NCI-H2196 (cell line): ENCODE results near the gene STK32C.

Experiments
- DNase-seq: peaks from one replicate; lab custom pipeline; 2025; ENCODE audit not compliant: unreplicated experiment; lab: John Stamatoyannopoulos, UW

The STK32C gene

DNA sequence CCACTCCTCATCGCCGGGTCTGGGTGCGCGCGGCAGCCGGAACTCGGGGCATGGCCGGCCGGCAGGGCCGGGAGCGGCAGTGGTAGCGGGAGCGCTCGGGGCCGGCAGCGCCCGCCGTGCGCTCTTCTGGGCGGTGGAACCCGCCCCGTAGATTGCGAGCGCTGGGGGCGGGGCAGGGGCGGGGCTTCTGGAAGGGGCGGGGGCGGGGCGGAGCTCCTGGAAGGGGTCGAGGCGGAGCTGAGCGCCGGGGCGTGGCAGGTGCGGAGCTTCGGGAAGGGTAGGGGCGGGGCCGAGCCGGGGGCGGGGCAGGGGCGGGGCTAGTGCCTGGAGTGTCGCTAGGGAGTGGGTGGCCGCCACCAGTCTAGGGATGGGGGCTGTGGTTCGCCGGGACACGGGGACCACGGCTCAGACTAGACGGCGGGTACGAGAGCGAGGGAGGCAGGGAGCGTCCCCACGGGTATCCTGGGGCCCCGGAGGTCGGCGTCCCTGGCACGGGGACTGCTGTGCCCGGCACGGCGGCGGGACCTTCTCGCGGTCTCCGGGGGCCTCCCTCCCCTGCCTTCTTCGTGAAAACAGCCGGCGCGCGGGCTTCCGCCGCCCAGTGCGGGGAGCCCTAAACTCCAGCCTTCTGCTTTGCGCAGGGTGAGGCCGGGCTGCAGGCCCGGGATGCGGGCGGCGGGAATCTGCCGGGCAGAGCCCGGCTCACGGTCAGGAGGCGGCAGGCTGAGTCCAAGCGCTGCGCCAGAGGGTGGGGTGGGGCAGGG lies at the start of gene STK32C:
Gene STK32C, minus strand, starts transcription at position 128 of the 764 bp plus-strand sequence. Its CDS starts 117 bp downstream, at position 11.
- peak; percentile 71 for DNase-seq

DNA sequence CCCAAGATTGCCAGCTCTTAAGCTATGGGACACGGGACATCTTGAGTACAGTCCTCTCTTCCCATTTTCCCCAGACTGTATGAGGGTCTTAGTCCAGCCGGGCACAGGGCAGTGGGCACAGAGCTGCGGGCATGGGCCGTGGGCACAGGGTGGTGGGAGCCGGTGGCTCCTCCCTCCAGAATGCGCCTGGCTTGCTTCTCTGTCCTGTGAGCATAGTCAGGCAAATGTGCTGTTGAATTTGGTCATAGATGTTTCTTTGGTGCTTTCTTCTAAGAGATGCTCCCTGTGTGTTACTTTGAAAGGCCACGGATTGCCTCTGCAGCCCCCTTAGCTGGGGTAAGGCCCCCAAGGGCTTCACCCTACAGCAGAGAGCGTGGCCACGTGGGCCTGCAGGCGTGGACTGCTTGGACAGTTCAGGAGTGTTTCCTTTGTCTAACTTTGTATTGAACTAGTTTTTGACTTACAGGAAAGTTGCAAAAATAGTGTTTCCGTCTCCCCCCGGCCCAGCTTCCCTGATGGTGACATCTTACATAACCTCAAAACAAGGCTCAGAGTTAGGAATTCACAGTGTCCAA lies 49.0 kb upstream of the STK32C start:
- DNase-seq = no peak

DNA sequence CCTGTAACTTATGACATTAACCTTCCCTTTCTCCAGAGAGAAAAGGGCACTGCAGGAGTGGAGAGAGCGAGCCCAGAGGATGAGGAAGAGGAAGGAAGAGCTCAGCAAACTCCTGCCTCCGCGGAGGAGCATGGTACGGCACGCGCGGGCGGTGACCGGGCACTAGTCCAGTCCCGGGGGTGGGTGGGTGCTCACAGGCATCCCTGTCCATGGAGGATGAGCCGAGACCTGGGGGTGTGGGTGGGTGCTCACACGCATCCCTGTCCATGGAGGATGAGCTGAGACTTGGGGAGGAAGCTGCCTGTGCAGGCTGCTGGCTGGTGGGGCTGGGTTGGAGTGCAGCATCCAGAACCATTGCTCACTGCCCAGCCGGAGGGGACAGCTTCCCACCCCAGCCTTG lies 48.0 kb upstream of the STK32C start:
- DNase-seq = no peak

DNA sequence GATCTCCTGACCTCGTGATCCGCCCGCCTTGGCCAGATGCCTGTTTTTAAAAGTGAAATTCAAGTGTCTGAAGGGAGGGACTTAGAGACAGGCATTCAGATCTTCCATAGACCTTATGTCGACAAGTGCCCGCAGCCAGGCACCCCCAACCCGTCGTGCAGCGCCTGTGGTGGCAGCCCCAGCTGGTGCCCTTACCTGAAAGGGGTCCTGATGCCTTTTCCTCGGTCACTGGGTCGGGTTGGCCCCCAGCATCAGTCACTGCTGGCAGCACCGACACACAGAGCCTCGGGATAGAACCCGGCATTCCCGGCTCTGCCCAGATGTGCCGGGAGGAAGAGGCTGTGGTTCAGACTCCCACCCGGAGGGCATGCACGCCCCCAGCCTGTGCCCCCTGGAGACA lies 47.5 kb upstream of the STK32C start:
- DNase-seq = no peak

DNA sequence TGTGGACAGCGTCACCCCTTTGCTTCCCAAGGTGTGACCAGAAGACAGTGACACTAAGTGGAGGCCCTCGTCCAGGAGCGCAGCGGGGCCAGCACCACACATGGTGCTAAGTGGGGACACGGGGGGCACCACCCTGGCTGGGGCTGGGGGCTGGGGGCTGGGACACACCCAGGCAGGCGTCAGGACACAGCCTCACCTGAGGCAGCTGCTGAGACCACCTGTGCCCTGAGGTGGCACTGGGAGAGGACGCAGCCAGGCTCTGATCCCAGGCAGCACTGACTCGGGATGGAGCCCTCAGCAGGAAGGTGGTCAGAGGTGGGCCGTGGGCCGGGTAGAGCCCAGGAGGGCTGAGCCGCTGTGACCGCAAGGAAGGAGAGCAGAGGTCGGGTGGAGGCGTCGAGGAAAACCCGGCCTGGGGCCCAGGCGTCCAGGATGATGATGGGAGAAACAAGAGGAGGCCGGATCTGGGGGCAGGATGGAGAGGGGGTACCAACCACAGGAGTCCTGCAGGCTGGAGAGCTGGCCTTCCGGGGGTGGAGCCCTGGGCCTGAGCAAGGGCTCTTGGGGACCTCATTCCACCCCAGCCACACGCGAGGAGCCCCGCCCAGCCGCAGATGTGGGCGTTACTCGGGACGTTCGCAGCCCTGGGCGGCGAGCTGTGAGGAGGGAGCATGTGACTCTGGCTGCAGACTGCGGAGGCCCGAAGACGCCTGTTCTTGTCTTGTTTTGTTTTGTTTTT lies 46.8 kb upstream of the STK32C start:
- DNase-seq = no peak

DNA sequence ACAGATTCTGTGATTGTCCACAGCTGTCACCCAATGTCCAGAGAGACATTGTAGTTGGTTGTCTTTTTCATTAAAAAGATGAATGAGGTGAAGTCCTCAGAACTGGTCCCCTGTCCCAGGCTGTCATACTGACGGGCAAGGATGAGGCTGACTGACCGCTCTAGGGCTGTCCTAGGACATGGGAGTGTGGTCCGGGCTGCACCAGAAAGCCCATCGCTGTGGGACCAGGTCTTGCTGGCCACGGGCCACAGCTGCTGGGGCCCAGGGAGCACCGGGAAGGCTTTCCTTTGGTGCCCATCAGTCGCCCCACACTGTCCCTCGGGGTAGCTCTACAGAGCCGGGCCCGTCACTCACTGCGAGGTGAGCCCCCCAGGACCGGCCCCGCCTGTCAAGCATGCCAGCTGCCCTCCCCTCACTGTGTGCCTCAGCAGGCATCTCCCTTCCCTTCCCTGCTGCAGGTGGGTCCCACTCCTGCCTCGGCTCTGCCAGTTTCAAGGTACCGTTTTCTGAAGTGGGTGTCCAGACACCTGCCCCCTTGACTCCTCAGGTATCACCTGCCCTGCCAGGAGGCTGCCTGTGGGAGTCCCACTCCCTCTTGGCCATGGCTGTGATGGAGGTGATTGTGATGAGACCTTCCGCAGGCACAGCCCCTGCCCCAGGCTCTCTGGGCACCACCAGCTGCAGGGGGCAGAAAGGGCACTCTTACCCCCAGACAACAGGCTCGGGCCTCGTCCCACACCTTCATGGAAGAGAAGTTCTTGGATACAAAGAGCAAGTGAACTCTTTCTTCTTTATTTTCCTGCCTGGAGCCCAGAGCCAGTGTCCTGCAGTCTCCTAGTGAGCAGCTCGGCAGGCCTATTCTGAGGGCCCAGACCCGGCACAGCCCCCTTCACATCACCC lies 46.0 kb upstream of the STK32C start:
- no peak for DNase-seq

DNA sequence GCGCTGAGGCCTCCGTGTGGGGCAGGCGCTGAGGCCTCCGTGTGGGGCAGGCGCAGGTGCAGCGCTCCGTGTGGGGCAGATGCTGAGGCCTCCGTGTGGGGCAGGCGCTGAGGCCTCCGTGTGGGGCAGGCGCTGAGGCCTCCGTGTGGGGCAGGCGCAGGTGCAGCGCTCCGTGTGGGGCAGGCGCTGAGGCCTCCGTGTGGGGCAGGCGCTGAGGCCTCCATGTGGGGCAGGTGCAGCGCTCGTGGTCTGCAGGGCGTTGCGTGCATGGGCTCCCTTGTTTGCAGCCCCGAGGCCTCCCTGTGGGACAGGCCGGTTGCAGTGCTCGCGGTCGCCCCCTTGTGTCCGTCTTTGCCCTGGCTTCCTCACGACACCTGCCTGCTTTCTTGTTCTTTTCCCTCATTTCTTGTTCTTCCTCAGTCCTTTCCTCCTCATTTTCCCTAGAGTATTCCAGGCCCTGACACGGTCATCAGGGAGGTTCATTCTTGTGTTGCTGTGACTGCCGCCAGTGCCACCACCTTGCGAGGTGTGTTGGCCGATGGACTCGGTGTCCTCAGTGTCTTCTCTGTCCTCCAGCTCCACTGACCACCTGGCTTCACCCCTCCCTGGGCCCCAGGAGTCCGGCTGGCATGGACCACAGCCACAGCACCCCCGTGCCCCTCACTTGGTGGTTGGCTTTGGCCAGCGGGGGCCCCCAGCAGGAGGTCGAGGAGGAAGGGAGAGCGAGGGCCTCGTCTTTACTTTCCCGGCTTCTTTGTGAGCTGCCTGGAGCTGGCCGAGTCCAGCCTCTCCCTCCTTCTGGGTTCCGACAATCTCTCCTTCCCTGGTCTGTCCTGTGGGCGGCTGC lies 44.9 kb upstream of the STK32C start:
- peak; percentile 33 for DNase-seq

DNA sequence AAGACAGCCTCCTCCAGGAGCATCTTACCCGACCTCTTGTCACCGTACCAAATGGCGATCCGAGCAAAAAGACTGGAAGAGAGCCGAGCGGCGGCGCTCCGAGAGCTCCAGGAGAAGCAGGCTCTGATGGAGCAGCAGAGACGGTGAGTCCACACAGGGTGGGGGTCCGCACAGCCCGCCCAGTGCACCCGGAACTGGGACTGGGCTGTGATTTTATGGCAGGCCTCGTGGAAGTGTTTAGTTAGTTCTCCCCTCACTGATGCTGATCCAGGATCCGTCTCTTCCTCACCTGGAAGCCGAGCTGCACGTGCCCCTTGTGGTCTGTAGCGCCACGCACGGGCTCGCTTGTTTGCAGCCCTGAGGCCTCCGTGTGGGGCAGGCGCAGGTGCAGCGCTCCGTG lies 43.9 kb upstream of the STK32C start:
- no peak for DNase-seq

DNA sequence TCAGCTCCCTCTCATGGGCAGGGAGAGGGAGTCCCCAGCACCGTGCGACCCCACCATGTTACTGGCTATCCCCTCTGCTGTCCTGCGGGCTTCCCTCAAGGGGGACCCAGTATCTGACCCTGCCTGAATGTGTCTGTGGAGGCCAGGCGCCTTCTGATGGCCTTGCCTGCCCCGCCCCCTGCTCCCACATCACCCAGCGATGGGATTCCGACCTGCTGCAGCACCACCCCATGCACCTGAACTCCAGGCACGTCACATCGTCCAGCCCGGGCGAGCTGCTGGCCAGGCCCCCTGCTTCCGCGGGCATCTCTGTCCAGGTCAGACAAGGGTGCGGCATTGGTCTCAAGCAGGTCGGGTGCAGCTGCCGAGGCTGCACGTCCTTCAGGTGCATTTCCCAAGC lies 43.2 kb upstream of the STK32C start:
- DNase-seq = no peak

DNA sequence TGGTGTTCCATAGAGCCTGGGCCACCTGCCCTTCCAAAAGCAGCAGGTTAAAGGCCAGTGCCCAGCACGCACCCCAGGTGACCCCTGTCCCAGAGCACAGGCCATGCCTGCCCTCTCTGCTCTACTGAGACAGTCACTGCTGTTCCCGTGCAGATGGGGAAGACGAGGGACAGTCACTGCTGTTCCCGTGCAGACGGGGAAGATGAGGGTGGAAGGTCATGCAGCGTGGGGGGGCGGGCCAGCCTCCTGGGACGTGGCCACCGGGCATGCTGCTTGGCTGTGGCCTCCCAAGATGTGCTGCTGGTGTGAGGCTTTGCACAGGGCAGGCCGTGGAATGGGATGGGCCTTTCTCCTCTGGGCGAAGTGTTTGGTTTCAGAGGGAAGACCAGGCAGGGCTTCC lies 42.6 kb upstream of the STK32C start:
- no peak for DNase-seq

DNA sequence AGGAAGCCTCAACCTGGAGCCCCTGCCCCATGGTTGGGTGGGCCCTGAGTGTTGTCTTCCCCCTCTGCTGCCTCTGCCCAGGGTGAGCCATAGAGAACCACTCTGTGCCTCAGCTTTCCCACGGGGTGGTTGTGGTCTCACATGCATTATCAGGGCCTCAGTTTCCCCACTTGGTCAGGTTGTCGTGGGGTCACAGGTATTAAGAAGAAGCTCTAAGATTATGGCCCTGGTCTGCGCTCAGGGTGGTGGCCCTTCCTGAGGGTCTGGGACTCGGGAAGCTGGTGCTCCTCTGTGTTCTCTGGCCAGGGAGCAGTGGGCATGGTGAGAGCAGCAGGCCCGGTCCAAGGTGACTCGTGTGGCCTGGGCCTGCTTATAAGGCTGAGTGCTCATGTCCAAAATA lies 42.0 kb upstream of the STK32C start:
- no peak for DNase-seq

DNA sequence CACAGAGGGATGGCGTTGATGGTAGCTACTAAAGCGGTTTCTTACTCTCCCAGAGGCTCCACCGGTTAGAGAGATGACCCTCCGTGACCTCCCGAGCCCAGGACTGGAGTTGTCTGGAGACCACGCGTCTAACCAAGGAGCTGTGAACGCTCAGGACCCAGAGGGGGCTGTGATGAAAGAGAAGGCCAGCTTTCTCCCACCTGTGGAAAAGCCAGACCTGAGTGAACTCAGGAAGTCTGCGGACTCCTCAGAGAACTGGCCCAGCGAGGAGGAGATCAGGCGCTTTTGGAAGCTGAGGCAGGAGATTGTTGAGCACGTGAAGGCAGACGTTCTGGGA lies 40.1 kb upstream of the STK32C start:
- no peak for DNase-seq

DNA sequence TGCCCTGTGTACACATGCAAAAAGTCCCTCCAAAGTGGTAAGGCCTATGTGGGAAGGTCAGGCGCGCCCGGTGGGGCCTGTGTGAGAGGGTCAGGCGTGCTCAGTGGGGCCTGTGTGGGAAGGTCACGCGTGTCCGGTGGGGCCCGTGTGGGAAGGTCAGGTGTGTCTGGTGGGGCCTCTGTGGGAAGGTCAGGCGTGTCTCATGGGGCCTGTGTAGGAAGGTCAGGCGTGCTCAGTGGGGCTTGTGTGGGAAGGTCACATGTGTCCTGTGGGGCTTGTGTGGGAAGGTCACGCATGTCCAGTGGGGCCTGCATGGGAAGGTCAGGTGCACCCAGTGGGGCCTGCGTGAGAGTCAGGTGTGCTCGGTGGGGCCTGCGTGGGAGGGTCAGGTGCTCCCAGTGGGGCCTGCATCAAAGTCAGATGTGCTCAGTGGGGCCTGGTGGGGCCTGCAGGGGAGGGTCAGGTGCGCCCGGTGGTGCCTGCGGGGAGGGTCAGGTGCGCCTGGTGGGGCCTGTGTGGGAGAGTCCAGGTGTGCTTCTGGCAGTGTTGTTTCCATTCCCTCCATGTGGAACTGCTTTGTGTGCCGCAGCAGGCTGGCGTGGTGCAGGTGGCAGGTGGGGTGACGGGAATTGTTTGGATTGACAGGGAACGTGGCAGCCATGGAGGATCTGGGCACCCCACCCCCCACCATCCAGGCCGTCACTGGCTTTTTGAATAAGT lies 39.6 kb upstream of the STK32C start:
- no peak for DNase-seq

DNA sequence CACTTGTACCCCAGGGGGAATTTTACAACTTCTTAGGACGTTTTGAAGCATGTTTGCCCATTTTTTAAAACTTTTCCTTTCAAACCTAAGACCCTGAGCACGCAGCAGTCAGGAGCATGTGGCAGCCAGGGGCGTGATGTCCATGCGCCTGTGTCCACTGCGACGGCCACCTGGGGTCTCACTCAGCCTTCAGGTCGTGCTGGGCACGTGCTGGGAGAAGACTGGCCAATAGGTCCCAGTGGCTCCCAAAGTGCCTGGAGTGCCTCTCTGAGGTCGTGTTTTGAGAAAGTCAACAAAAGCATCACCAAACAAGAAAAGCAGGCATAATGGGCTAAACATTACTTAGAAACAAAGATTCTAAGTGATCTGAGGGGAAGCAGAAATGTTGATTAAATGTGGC lies 39.1 kb upstream of the STK32C start:
- no peak for DNase-seq

DNA sequence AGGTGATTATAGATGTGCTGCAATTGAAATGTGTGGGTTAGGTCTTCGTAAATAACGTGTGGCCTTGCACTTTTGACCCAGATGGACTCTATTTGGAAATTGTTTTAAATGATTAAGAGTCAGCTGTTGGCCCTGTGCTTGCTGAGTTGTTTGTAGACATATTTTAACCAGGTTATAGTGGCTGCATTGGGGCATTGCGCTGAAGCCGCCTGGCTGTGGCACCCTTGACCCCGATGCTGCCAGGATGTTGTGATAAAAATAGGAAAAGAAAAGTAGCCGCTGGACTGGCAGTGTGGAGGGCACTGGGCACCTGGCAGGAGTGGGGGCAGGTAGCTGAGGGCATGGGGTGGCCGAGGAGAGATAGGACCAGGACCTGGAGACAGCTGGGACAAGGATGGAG lies 37.6 kb upstream of the STK32C start:
- no peak for DNase-seq

DNA sequence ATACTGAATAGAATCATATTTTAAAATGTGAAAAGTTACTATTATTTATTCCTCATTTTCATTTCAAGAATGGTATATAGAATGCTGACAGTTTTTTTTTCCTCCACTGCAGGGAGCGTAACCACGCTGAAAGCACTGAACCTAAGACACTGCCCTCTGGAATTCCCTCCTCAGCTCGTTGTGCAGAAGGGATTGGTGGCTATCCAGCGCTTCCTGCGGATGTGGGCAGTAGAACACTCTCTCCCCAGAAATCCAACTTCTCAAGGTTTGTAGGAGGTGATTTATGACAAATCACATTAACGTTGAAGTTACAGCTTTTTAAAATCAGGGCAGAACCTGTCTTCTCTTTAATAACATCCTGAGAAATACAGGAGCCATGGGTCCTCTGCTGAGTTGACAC lies 36.6 kb upstream of the STK32C start:
- DNase-seq = no peak

DNA sequence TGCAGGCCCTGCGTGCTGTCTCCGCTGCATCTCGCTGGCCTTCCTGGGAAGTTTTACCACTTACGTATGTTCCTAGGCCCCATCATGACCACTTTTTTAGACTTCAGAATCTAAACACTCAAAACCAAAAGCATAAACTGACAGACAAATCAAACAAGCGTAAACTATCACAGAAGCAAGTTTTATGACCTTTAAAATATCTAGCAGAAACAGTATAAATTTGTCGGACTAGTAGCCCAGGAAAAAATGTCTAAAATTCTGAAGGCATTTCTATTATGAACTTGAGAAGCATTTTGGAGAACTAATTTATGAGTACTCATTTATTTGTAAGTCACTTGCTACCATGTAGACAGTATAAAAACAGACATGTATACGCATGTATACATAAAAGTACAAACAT lies 34.8 kb upstream of the STK32C start:
- DNase-seq = no peak

DNA sequence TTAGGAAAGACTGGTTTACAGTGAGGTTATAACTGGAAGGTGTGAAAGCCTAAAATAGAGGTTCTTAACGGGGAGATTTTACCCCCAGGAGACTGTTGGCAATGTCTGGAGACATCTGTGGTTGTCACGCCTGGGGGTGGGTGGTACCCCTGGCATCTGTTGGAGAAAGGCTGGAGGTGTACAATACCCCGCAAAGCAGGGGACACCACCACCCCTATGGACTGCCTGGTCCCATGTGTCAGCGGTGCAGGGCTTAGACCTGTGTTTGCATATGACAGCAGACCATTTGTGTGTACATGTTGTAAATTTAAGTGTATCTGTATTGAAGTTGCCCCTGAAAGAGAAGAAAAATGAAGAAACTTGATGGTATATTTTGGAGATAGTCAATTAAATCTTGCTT lies 34.0 kb upstream of the STK32C start:
- DNase-seq = no peak

DNA sequence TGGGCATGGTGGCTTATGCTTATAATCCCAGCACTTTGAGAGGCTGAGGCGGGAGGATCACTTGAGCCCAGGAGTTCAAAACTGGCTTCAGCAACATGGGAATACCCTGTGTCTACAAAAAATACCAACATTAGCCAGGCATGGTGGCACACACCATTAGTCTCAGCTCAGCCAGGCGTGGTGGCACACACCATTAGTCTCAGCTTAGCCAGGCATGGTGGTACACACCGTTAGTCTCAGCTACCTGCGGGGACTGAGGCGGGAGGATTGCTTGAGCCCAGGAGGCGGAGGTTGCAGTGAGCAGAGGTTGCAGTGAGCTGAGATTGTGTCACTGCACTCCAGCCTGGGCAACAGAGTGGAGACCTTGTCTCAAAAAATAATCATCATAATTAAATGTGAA lies 33.3 kb upstream of the STK32C start:
- DNase-seq = no peak

DNA sequence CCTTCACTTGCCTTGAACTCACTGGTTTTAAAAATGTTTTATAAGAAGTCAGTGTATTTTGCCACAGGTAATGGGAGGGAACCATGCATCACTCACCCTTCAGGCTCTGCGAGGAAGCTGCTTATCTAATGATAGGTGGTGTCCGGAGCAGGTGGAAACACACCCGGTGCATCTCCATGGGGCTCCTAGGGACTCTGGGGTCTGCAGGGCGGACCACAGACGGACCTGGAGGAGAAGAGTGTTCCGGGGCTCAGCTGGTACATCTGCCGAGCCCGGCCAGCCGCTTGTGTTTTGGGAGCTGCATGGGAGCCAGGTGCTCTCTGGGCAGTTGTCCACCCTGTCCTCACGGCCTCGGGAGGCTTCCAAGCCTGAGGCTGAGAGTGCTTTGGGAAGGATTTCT lies 31.5 kb upstream of the STK32C start:
- DNase-seq = no peak
